RWPE2 (cell line): ENCODE measurements around the gene CARD19.

Experiments
- ATAC-seq: fragments of 200-7000 bp; cut with Tn5 transposase; 3 replicates; pipeline ENCODE4 v1.9.1; 2021; ENCODE audit warnings: low read depth
- DNase-seq: peaks from one replicate; pipeline ENCODE4 v3.0.0-alpha.2; 2020; ENCODE audit warnings: low spot score
- H3K27ac ChIP-seq: fragments of 450-650 bp; 2 replicates; pipeline ENCODE4 v1.5.1; 2017; ENCODE audit warnings: mild to moderate bottlenecking; ENCODE audit not compliant: poor library complexity, severe bottlenecking
- H3K27me3 ChIP-seq: fragments of 250-450 bp; sonication (Bioruptor Pico); 2 replicates; pipeline ENCODE4 v1.5.1; 2021; ENCODE audit warnings: mild to moderate bottlenecking, moderate library complexity; ENCODE audit not compliant: insufficient read depth, poor library complexity, severe bottlenecking
- H3K36me3 ChIP-seq: fragments of 250-450 bp; sonication (Bioruptor Pico); 2 replicates; pipeline ENCODE4 v1.5.1; 2020; ENCODE audit warnings: low read depth, mild to moderate bottlenecking, moderate library complexity
- H3K4me1 ChIP-seq: fragments of 250-450 bp; sonication (Bioruptor Pico); 2 replicates; pipeline ENCODE4 v1.5.1; 2021; ENCODE audit warnings: mild to moderate bottlenecking, moderate library complexity; ENCODE audit not compliant: insufficient read depth, poor library complexity, severe bottlenecking
- H3K4me3 ChIP-seq: fragments of 250-450 bp; sonication (Bioruptor Pico); 2 replicates; pipeline ENCODE4 v1.5.1; 2021; ENCODE audit warnings: mild to moderate bottlenecking, moderate library complexity; ENCODE audit not compliant: severe bottlenecking
- H3K9me3 ChIP-seq: fragments of 250-450 bp; sonication (Bioruptor Pico); 2 replicates; pipeline ENCODE4 v1.5.1; 2021; ENCODE audit warnings: mild to moderate bottlenecking, moderate library complexity; ENCODE audit not compliant: severe bottlenecking
- TF ChIP-seq, protein P1 (sequence below): fragments of 450-650 bp; IDR thresholded peaks from one replicate; pipeline ENCODE4 v1.5.1; 2017; ENCODE audit warnings: mild to moderate bottlenecking, moderate library complexity; ENCODE audit not compliant: poor library complexity, severe bottlenecking

CARD19 gene

DNA sequence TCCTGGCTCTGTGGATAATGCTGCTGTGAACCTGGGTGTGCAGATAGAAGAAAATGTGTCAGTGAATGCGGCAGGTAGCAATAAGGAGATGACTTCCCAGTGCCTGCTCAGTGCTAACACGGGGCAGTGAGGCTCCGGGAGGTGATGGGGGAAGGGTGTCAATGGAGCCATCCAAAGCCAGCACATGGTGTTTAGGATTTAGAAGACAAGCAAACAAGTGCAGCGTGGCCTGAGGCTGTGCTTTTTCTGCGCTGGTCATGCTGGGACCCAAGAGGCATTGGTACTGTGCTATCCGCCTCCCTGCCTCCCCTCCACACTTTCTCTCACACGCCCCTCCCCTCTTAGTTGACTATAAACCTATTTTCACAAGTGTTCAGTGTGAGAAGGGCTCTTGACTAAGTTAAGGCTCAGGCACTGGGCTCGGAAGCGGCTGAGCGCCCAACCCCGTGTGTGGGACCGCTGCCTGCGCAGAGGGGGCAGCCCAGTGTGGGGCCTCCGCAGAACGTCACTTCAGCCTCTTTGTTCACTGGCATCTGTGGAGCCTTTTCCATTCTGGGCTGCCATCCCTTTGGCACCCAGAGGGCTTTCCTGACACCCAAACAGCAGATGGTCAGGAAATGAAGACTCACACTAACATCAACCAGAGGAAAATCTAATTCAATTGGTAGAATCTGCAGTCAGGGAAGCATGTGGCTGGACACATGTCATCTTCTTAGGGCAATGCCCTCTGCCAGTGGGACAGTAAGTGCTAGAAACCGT lies 59.9 kb downstream of the CARD19 start:
- Histone ChIP-seq H3K27me3 (no peaks in the 10 kb centered on the region), H3K36me3 (no peaks in the 10 kb centered on the region), H3K9me3 (no peaks in the 10 kb centered on the region), H3K4me1 (no peaks in the 10 kb centered on the region), H3K27ac (no peak overlapping the region), H3K4me3 (no peak overlapping the region)
- DNase-seq (no peak), ATAC-seq (no peak)
- TF ChIP-seq, protein P1, sequence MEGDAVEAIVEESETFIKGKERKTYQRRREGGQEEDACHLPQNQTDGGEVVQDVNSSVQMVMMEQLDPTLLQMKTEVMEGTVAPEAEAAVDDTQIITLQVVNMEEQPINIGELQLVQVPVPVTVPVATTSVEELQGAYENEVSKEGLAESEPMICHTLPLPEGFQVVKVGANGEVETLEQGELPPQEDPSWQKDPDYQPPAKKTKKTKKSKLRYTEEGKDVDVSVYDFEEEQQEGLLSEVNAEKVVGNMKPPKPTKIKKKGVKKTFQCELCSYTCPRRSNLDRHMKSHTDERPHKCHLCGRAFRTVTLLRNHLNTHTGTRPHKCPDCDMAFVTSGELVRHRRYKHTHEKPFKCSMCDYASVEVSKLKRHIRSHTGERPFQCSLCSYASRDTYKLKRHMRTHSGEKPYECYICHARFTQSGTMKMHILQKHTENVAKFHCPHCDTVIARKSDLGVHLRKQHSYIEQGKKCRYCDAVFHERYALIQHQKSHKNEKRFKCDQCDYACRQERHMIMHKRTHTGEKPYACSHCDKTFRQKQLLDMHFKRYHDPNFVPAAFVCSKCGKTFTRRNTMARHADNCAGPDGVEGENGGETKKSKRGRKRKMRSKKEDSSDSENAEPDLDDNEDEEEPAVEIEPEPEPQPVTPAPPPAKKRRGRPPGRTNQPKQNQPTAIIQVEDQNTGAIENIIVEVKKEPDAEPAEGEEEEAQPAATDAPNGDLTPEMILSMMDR, result no peak

DNA sequence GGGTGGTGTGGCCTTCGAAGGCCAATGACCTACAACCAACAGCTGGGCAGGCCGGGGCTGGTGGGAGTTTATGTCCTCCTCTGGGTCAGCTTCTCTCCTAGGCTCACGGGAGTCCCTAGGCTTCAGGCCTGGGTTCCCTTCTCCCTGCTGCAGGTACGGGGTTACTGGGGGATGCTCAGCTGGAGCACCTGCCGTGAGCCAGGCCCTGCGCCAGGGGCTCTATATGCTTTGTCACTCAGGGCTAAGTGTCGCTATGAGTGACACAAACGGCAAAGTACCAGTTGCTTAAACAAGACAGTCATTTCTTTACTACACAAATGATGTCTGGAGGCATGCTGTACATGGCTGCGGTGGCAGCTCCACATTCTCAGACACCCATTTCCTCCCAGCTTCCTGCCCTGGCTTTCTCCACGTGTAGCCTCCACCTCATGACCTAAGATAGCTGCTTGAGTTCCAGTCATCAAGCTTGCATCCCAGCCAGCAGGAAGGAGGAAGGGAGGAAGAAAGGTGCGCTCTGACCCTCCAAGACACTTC lies 60.5 kb downstream of the CARD19 start:
- Histone ChIP-seq H3K27me3 (no peaks in the 10 kb centered on the region), H3K9me3 (no peaks in the 10 kb centered on the region), H3K4me1 (no peaks in the 10 kb centered on the region), H3K36me3 (no peaks in the 10 kb centered on the region), H3K4me3 (no peak overlapping the region), H3K27ac (no peak overlapping the region)
- DNase-seq, result no peak
- ATAC-seq, result no peak
- TF ChIP-seq, protein P1, result no peak

DNA sequence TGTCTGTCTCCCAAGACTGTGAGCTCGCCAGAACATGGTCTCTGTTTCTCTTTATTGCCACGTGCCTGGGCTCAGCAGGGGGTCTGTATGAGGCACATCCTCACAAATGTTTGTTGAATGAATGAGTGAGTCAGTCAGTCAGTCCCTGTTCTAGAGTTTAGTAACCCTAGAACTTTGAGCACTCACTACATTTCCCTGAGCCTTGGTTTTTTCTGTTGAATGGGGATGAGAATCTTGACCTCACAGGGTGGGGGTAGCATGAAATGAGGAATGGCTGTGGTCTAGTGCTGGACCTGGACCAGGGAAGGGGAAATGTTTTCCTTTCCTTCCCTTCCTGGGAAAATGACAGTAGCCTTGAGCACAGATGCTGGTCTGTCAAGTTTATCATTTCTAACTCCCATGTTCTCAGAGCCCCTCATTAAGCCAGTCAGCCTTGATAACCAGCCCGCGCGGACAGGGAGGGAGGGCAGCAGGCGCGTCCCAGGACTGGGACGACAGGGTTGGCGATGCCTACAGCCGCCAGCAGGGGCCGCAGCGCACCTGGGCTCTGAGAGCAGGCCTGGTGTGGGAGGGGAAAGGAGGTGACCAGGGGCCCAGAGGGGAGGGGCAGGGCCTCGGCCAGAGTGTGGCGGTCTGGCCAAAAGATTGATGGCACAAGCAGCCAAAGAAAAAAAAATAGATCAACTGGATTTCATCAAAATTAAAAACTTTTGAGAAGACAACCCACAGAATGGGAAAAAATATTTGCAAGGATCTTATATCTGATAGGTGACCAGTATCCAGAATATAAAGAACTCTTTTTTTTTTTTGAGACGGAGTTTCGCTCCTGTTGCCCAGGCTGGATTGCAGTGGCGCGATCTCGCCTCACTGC lies 63.8 kb downstream of the CARD19 start:
- no peak for DNase-seq
- no peaks in the 10 kb centered on the region for H3K36me3 ChIP-seq
- H3K4me3 ChIP-seq, result no peak overlapping the region

DNA sequence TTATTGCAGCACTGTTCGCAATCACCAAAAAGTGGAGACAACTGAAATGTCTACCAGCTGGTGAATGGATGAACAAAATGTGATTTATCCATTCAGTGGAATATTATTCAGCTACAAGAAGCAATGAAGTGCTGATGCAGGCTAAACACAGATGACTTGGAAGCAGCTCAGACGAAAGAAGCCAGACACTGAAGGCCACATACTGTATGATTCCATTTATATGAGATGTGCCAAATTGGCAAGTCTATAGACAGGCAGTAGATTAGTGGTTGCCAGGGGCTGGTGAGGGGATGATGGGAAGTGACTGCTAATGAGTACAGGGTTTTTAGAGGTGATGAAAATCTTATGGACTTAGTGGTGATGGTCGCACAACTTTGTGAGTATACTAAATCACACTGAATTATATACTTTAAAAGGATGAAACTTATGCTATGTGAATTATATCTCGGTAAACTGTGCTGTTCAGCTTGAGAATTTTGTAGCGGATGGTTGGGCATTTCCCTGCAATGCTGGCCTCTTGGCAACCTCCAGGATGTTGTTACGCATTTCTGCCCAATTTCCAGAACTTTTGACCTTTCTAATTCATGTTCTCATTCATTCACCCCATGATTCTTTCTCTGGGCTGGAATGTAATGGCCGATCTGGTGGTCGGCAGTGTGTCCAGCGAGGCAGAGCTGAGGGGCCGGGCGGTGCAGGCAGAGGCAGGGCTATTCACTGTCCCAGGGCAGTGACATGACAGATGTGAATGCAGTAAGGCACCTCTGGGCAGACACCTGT lies 66.0 kb downstream of the CARD19 start:
- Histone ChIP-seq H3K9me3 (no peaks in the 10 kb centered on the region), H3K27me3 (no peaks in the 10 kb centered on the region), H3K4me1 (no peaks in the 10 kb centered on the region), H3K27ac (no peak overlapping the region), H3K36me3 (no peaks in the 10 kb centered on the region), H3K4me3 (no peak overlapping the region)
- TF ChIP-seq, protein P1, result no peak
- ATAC-seq (no peak), DNase-seq (no peak)

More for the DNA sequence above, 63.8 kb downstream of the CARD19 start:
- H3K27ac ChIP-seq, result no peak overlapping the region
- no peaks in the 10 kb centered on the region for H3K9me3 ChIP-seq
- no peaks in the 10 kb centered on the region for H3K4me1 ChIP-seq
- H3K27me3 ChIP-seq, result no peaks in the 10 kb centered on the region
- ATAC-seq, result peak; percentile 98
- TF ChIP-seq, protein P1, result peak; percentile 98
